Measurements from ENCODE around the gene CCDC30. TPM values are rescaled to one million over a fixed set of nuclear protein-coding genes. Genes with fewer than 3 reads are reported as not detected.

The CCDC30 gene
- total RNA-seq, 4 donors from 2014 or later, result 2.7 to 13.3 (median 7.1) TPM

GRCh38 chr1:42689912-42690311, 226.8 kb downstream of the CCDC30 start:
- no peak for DNase-seq (ENCODE audit: low spot score in 2 of 2)
- peaks cover 0 to 3% (median 0%) of the 10 kb centered on the region in 3 donors for H3K36me3 ChIP-seq
- H3K27ac ChIP-seq, result no peak overlapping the region
- TF ChIP-seq, protein P1, sequence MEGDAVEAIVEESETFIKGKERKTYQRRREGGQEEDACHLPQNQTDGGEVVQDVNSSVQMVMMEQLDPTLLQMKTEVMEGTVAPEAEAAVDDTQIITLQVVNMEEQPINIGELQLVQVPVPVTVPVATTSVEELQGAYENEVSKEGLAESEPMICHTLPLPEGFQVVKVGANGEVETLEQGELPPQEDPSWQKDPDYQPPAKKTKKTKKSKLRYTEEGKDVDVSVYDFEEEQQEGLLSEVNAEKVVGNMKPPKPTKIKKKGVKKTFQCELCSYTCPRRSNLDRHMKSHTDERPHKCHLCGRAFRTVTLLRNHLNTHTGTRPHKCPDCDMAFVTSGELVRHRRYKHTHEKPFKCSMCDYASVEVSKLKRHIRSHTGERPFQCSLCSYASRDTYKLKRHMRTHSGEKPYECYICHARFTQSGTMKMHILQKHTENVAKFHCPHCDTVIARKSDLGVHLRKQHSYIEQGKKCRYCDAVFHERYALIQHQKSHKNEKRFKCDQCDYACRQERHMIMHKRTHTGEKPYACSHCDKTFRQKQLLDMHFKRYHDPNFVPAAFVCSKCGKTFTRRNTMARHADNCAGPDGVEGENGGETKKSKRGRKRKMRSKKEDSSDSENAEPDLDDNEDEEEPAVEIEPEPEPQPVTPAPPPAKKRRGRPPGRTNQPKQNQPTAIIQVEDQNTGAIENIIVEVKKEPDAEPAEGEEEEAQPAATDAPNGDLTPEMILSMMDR (IDR thresholded peaks at IDR 0.05), result no peak
- TF ChIP-seq EP300 (IDR thresholded peaks at IDR 0.05) (no peak), POLR2A (IDR thresholded peaks at IDR 0.05) (no peak)
- no peaks in the 10 kb centered on the region for H3K27me3 ChIP-seq
- H3K4me3 ChIP-seq, result no peak overlapping the region
- peaks cover 0 to 92% (median 42%) of the 10 kb centered on the region in 4 donors for H3K4me1 ChIP-seq
- WGBS, 2 donors, result 88 to 91% methylated on average over 3 of the region's 3 CpGs
- no peaks in the 10 kb centered on the region for H3K9me3 ChIP-seq

- Histone ChIP-seq H3K36me3 (peaks cover 0 to 3% (median 0%) of the 10 kb centered on the region in 3 donors), H3K27ac (no peak overlapping the region), H3K4me1 (peaks cover 0 to 88% (median 35%) of the 10 kb centered on the region in 4 donors), H3K27me3 (no peaks in the 10 kb centered on the region), H3K4me3 (no peak overlapping the region), H3K9me3 (no peaks in the 10 kb centered on the region)
- WGBS, 2 donors, result 65 to 68% methylated on average over 1 of the region's 1 CpG
- TF ChIP-seq EP300 (IDR thresholded peaks at IDR 0.05) (no peak), POLR2A (IDR thresholded peaks at IDR 0.05) (no peak)
- TF ChIP-seq, protein P1 (IDR thresholded peaks at IDR 0.05), result no peak
- no peak for DNase-seq (ENCODE audit: low spot score in 2 of 2)
Observed at GRCh38 chr1:42690477-42691156, 227.5 kb downstream of the CCDC30 start.

- no peak overlapping the region for H3K4me3 ChIP-seq
- peaks cover 0 to 83% (median 29%) of the 10 kb centered on the region in 4 donors for H3K4me1 ChIP-seq
- H3K27me3 ChIP-seq, result no peaks in the 10 kb centered on the region
- TF ChIP-seq, protein P1 (IDR thresholded peaks at IDR 0.05), result no peak
- TF ChIP-seq POLR2A (IDR thresholded peaks at IDR 0.05), result no peak
- TF ChIP-seq EP300 (IDR thresholded peaks at IDR 0.05), result no peak
- peaks cover 0 to 3% (median 0%) of the 10 kb centered on the region in 3 donors for H3K36me3 ChIP-seq
- H3K9me3 ChIP-seq, result no peaks in the 10 kb centered on the region
- no peak for DNase-seq (ENCODE audit: low spot score in 2 of 2)
- 52 to 58% methylated on average over 4 of the region's 4 CpGs for WGBS, 2 donors
- H3K27ac ChIP-seq, result no peak overlapping the region
Observed at GRCh38 chr1:42691157-42691498, 228.0 kb downstream of the CCDC30 start.

DNA sequence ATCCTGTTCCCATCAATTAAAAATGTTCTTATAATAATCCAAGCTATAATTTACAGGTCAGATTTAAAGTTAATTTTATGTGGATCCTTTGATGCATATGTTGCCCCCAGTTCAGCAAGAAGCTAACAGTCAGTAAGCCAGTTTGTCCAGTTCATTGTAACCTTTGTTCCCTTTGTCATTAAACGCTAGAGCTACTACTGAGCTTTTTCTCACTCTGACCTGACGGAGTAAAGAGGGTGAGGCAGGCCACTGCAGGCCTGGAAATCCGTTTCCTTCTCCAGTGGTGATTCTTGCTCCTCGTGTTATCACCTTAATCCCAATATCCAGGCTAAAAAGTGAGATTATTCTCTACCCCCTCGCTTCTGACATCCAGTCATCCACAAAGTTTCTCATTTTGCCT, 229.4 kb downstream of the CCDC30 start:
- no peak for DNase-seq (ENCODE audit: low spot score in 2 of 2)
- Histone ChIP-seq H3K4me1 (peaks cover 0 to 70% (median 19%) of the 10 kb centered on the region in 4 donors), H3K36me3 (peaks cover 0 to 16% (median 0%) of the 10 kb centered on the region in 3 donors), H3K27ac (no peak overlapping the region), H3K4me3 (no peak overlapping the region), H3K27me3 (no peaks in the 10 kb centered on the region), H3K9me3 (no peaks in the 10 kb centered on the region)
- TF ChIP-seq POLR2A (IDR thresholded peaks at IDR 0.05) (no peak), EP300 (IDR thresholded peaks at IDR 0.05) (no peak)
- TF ChIP-seq, protein P1 (IDR thresholded peaks at IDR 0.05), result no peak
- WGBS, 2 donors, result 40 to 62% methylated on average over 5 of the region's 5 CpGs

GRCh38 chr1:42692911-42693310, 229.8 kb downstream of the CCDC30 start:
- no peak overlapping the region for H3K4me3 ChIP-seq
- H3K36me3 ChIP-seq, result peaks cover 0 to 20% (median 0%) of the 10 kb centered on the region in 3 donors
- H3K27ac ChIP-seq, result no peak overlapping the region
- H3K4me1 ChIP-seq, result peaks cover 0 to 65% (median 19%) of the 10 kb centered on the region in 4 donors
- WGBS, 2 donors, result 78 to 85% methylated on average over 2 of the region's 2 CpGs
- TF ChIP-seq EP300 (IDR thresholded peaks at IDR 0.05) (no peak), POLR2A (IDR thresholded peaks at IDR 0.05) (no peak)
- TF ChIP-seq, protein P1 (IDR thresholded peaks at IDR 0.05), result no peak
- H3K27me3 ChIP-seq, result no peaks in the 10 kb centered on the region
- DNase-seq (ENCODE audit: low spot score in 2 of 2), result no peak
- no peaks in the 10 kb centered on the region for H3K9me3 ChIP-seq
